ENCODE results near the gene ARHGAP26. TPM values are rescaled to one million over a fixed set of nuclear protein-coding genes. Genes with fewer than 3 reads are reported as not detected.
A peak's percentile ranks its signal among the peaks of the same experiment; 100 is the strongest.

The ARHGAP26 gene
- total RNA-seq, 1 donor from 2014 or later: 35.4 TPM

GRCh38 chr5:142875936-142876335 is 105.8 kb downstream of the ARHGAP26 start:
- H3K4me1 ChIP-seq: peaks cover 31% of the 10 kb centered on the region
- H3K27me3 ChIP-seq: no peaks in the 10 kb centered on the region
- DNase-seq (no peak), ATAC-seq (no peak)
- no peak for TF ChIP-seq CTCF (IDR thresholded peaks at IDR 0.05)
- intact Hi-C loops (cut with DNase I): loop anchor here (5.0 kb wide), 1 partner anchor 159 kb away; no protein-coding TSS in a partner anchor
- H3K9me3 ChIP-seq: no peaks in the 10 kb centered on the region
- no peak overlapping the region for H3K27ac ChIP-seq
- peaks cover 9% of the 10 kb centered on the region for H3K36me3 ChIP-seq
- no peak overlapping the region for H3K4me3 ChIP-seq

GRCh38 chr5:142876817-142877216 is 106.6 kb downstream of the ARHGAP26 start:
- Histone ChIP-seq H3K9me3 (no peaks in the 10 kb centered on the region), H3K27me3 (no peaks in the 10 kb centered on the region), H3K36me3 (peaks cover 9% of the 10 kb centered on the region), H3K4me3 (no peak overlapping the region), H3K4me1 (peaks cover 39% of the 10 kb centered on the region), H3K27ac (no peak overlapping the region)
- no peak for TF ChIP-seq CTCF (IDR thresholded peaks at IDR 0.05)
- ATAC-seq (no peak), DNase-seq (no peak)
- intact Hi-C loops (cut with DNase I): loop anchor here (5.0 kb wide), 1 partner anchor 160 kb away; no protein-coding TSS in a partner anchor

- no peak overlapping the region for H3K4me3 ChIP-seq
- peaks cover 9% of the 10 kb centered on the region for H3K36me3 ChIP-seq
- peaks cover 43% of the 10 kb centered on the region for H3K4me1 ChIP-seq
- ATAC-seq: no peak
- H3K27me3 ChIP-seq: no peaks in the 10 kb centered on the region
- no peak overlapping the region for H3K27ac ChIP-seq
- intact Hi-C loops (cut with DNase I): loop anchor here (5.0 kb wide), 1 partner anchor 161 kb away; no protein-coding TSS in a partner anchor
- no peak for DNase-seq
- no peak for TF ChIP-seq CTCF (IDR thresholded peaks at IDR 0.05)
- H3K9me3 ChIP-seq: no peaks in the 10 kb centered on the region
Measured at GRCh38 chr5:142878111-142878510, 107.9 kb downstream of the ARHGAP26 start.

- DNase-seq (no peak), ATAC-seq (no peak)
- Histone ChIP-seq H3K9me3 (no peaks in the 10 kb centered on the region), H3K4me1 (peaks cover 38% of the 10 kb centered on the region), H3K36me3 (peaks cover 9% of the 10 kb centered on the region), H3K27me3 (no peaks in the 10 kb centered on the region), H3K27ac (no peak overlapping the region), H3K4me3 (no peak overlapping the region)
- no peak for TF ChIP-seq CTCF (IDR thresholded peaks at IDR 0.05)
- intact Hi-C loops (cut with DNase I): loop anchor here (5.0 kb wide), 1 partner anchor 161 kb away; no protein-coding TSS in a partner anchor
Measured at GRCh38 chr5:142878638-142879037, 108.5 kb downstream of the ARHGAP26 start.

- Histone ChIP-seq H3K36me3 (peaks cover 9% of the 10 kb centered on the region), H3K4me3 (no peak overlapping the region), H3K27ac (no peak overlapping the region), H3K27me3 (no peaks in the 10 kb centered on the region), H3K4me1 (peaks cover 22% of the 10 kb centered on the region), H3K9me3 (no peaks in the 10 kb centered on the region)
- DNase-seq: no peak
- peak; percentile 73 for ATAC-seq
- TF ChIP-seq CTCF (IDR thresholded peaks at IDR 0.05): no peak
- intact Hi-C loops (cut with DNase I): no loop called here
Measured at GRCh38 chr5:142881076-142881783, 111.1 kb downstream of the ARHGAP26 start.
